ENCODE data around the gene CDYL2.
A peak's percentile ranks its signal among the peaks of the same experiment; 100 is the strongest.
"Not testable (repeated sequence)": the region's sequence is repeated elsewhere in the genome, so short reads cannot be mapped to it uniquely, and the experiment has no call there.

CDYL2 gene

DNA sequence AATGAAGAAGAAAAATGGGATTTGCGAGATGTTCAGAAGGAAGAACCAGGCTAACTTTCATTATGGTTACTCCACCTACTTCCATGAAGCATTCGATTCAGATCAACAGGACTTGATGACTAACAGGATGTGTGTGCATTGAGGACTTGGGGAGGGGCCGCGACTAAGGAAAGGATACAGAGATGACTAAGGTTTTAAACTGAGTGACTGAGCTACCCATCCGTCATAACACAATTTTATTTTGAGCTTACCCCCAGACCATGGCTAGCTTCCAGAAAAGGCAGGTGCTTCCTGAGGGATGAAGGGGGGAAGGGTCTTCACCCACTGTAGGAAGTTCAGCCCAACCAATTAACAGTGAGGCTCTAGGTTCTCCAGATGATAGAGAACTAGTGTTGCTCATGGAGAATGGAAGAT, 2.5 kb upstream of the CDYL2 start:
- Histone ChIP-seq H3K9me3 (ENCODE audit: insufficient read depth, low read depth, low read length) (no peaks in the 10 kb centered on the region), H3K27ac (ENCODE audit: low read length) (no peak overlapping the region), H3K4me1 (ENCODE audit: insufficient read depth, low read length) (no peaks in the 10 kb centered on the region), H3K27me3 (ENCODE audit: insufficient read depth, low read length) (peaks cover 61% of the 10 kb centered on the region), H3K4me3 (ENCODE audit: low read length) (no peak overlapping the region), H3K36me3 (ENCODE audit: insufficient read depth, low read depth, low read length) (no peaks in the 10 kb centered on the region), H3K9ac (ENCODE audit: low read depth, low read length) (no peak overlapping the region)

DNA sequence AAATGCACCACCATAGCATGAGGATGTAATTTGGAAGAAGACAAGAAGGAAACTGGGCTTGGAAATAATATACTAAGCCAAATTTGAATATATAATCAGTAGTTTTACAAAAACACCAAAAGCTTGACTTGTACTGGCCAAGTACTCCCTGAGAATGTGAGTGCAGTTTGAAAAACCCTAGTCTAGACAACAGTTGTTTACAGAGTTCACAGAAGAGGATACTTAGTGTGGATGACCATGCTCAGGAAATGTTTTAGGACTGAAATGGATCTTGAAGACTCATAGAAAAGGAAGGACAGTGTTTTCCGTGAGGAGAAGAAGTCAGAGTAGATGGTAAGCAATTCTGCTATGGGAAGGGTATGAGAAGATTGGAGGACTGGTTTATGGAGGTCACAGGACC, 1.9 kb upstream of the CDYL2 start:
- no peaks in the 10 kb centered on the region for H3K36me3 ChIP-seq (ENCODE audit: insufficient read depth, low read depth, low read length)
- no peak overlapping the region for H3K4me3 ChIP-seq (ENCODE audit: low read length)
- H3K27me3 ChIP-seq (ENCODE audit: insufficient read depth, low read length), result peaks cover 63% of the 10 kb centered on the region
- no peak overlapping the region for H3K27ac ChIP-seq (ENCODE audit: low read length)
- H3K4me1 ChIP-seq (ENCODE audit: insufficient read depth, low read length), result no peaks in the 10 kb centered on the region
- H3K9me3 ChIP-seq (ENCODE audit: insufficient read depth, low read depth, low read length), result no peaks in the 10 kb centered on the region
- H3K9ac ChIP-seq (ENCODE audit: low read depth, low read length), result no peak overlapping the region

DNA sequence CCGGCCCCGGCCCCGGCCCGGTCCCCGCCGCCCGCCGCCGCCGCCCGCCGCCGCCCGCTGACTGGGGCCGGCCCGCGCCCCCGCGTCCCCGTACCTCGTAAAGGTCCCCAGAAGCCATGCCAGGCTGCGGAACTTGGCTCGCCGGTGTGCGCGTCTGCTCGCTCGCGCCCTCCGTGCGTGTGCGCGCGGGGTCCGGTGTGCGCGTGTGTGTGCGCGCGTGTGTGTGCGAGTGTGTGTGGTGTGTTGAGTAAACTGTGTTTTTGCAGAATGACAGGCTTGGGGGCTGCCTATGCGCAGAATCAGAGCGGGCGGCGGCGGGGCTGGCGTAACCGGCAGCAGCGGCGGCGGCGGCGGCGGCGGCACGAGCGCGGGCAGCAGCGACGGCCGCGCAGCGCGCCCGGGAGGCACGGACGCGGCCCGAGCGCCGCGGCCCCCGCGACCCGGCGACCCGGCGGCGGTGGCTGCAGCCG, 307 bp downstream of the CDYL2 start:
- no peaks in the 10 kb centered on the region for H3K9me3 ChIP-seq (ENCODE audit: insufficient read depth, low read depth, low read length)
- H3K9ac ChIP-seq (ENCODE audit: low read depth, low read length), result no peak overlapping the region
- peaks cover 54% of the 10 kb centered on the region for H3K27me3 ChIP-seq (ENCODE audit: insufficient read depth, low read length)
- H3K36me3 ChIP-seq (ENCODE audit: insufficient read depth, low read depth, low read length), result no peaks in the 10 kb centered on the region
- no peaks in the 10 kb centered on the region for H3K4me1 ChIP-seq (ENCODE audit: insufficient read depth, low read length)
- H3K4me3 ChIP-seq (ENCODE audit: low read length), result peak overlapping the region; percentile 62
- H3K27ac ChIP-seq (ENCODE audit: low read length), result no peak overlapping the region

DNA sequence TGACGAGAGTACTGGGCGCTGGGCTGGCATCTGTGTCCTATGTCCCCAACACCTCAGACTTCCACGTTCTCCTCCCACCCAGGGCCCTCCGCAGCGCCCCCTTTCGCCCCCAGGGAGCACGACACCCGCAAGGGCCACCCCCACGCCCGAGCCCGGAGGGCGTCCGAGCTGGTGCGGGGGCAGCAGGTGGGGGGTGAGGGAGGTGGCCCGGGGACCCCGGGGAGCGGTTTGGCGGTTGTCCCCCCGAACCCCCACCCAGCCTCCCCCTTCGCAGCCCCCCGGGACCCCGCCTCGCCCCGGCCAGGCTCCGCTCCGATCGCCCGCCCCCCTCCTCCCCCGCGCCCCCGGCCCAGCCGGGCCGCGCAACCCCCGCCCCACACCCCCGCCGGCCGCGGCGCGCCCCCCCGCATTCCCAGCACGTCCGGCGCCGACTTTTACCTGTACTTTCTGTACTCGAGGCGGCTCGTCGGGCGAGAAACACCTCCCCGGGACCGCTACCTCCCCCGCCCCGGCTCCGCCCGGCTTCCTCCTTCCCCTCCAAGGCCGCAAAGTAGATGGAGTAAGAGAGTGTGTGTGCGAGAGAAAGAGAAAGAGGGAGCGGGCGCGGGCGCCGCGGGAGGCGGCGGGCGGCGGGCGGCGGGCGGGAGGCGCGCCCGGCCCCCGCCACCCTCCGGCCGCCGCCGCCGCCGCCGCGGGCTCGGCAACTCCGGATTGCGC, 901 bp downstream of the CDYL2 start:
- peak overlapping the region; percentile 53; the same call in 1 of the 2 replicates for H3K4me3 ChIP-seq (ENCODE audit: low read length)

DNA sequence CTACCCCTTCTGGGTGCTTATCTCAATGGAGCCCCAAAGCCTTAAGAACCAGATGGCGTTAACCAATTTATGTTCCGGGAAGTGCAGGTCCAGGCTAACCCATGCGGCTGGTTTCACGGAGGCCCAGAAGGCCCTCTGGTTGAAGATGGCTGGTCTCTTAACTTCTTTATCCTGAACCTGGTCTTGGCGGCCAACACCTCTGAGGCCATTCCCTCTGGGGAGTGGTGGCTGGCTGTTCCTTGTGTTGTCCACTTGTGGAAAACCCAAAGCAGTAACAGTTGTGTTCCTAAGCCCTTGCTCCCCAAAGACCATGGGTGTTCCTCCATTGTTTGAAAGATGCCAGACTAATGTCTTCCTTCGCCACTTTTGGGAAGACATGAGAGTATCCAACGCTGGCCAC, 1.5 kb downstream of the CDYL2 start:
- no peaks in the 10 kb centered on the region for H3K4me1 ChIP-seq (ENCODE audit: insufficient read depth, low read length)
- peaks cover 48% of the 10 kb centered on the region for H3K27me3 ChIP-seq (ENCODE audit: insufficient read depth, low read length)
- H3K9ac ChIP-seq (ENCODE audit: low read depth, low read length), result no peak overlapping the region

More for the DNA sequence above, 901 bp downstream of the CDYL2 start:
- H3K4me1 ChIP-seq (ENCODE audit: insufficient read depth, low read length), result no peaks in the 10 kb centered on the region
- no peak overlapping the region for H3K27ac ChIP-seq (ENCODE audit: low read length)
- no peaks in the 10 kb centered on the region for H3K9me3 ChIP-seq (ENCODE audit: insufficient read depth, low read depth, low read length)
- H3K27me3 ChIP-seq (ENCODE audit: insufficient read depth, low read length), result peaks cover 51% of the 10 kb centered on the region
- H3K36me3 ChIP-seq (ENCODE audit: insufficient read depth, low read depth, low read length), result no peaks in the 10 kb centered on the region
- H3K9ac ChIP-seq (ENCODE audit: low read depth, low read length), result no peak overlapping the region

DNA sequence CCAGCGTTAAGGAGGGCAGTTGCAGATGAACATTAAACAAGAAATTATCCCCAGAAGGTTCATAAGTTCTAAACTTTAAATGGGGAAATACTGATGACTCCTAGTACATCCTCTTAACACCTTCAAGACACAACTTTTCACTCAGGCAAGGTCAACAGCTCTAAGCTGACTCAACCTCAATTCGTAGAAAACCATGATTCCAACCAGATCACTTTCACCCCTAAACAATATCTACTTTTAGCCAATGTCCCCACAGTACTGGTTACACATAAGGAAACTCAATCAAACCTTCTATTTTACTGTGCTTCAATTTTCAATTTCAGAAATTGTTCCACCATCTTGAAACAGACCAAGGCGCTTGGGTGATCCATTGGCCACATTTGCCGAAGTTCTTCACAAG, 2.3 kb downstream of the CDYL2 start:
- H3K9ac ChIP-seq (ENCODE audit: low read depth, low read length), result no peak overlapping the region
- H3K4me3 ChIP-seq (ENCODE audit: low read length), result no peak overlapping the region
- no peaks in the 10 kb centered on the region for H3K36me3 ChIP-seq (ENCODE audit: insufficient read depth, low read depth, low read length)
- no peaks in the 10 kb centered on the region for H3K9me3 ChIP-seq (ENCODE audit: insufficient read depth, low read depth, low read length)
- peaks cover 40% of the 10 kb centered on the region for H3K27me3 ChIP-seq (ENCODE audit: insufficient read depth, low read length)
- H3K27ac ChIP-seq (ENCODE audit: low read length), result no peak overlapping the region
- H3K4me1 ChIP-seq (ENCODE audit: insufficient read depth, low read length), result no peaks in the 10 kb centered on the region

More for the DNA sequence above, 1.5 kb downstream of the CDYL2 start:
- Histone ChIP-seq H3K9me3 (ENCODE audit: insufficient read depth, low read depth, low read length) (no peaks in the 10 kb centered on the region), H3K27ac (ENCODE audit: low read length) (no peak overlapping the region), H3K4me3 (ENCODE audit: low read length) (peak overlapping the region; percentile 53; the same call in 1 of the 2 replicates), H3K36me3 (ENCODE audit: insufficient read depth, low read depth, low read length) (no peaks in the 10 kb centered on the region)

DNA sequence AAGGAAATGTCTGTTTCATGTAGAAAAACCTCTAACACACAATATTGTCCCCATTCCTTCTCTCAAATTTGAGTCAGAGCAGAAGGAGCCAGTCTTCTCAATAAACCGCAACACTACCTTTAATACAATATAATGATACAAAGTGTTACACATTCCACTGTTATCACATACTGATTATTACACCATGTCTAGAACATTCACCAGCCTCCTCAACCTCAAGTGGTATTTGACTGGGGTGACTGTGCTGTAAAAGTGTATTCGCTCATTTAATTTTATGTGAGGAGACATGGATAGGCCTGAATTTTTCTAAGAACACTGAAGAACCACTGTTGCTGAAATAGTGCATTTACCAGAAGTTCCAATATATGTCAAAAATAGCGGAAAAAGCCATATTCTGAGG, 10.3 kb downstream of the CDYL2 start:
- Histone ChIP-seq H3K27ac (ENCODE audit: low read length) (no peak overlapping the region), H3K4me3 (ENCODE audit: low read length) (no peak overlapping the region), H3K27me3 (ENCODE audit: insufficient read depth, low read length) (no peaks in the 10 kb centered on the region), H3K9me3 (ENCODE audit: insufficient read depth, low read depth, low read length) (no peaks in the 10 kb centered on the region), H3K9ac (ENCODE audit: low read depth, low read length) (no peak overlapping the region), H3K4me1 (ENCODE audit: insufficient read depth, low read length) (no peaks in the 10 kb centered on the region; the same call in 1 of the 2 replicates), H3K36me3 (ENCODE audit: insufficient read depth, low read depth, low read length) (no peaks in the 10 kb centered on the region)

DNA sequence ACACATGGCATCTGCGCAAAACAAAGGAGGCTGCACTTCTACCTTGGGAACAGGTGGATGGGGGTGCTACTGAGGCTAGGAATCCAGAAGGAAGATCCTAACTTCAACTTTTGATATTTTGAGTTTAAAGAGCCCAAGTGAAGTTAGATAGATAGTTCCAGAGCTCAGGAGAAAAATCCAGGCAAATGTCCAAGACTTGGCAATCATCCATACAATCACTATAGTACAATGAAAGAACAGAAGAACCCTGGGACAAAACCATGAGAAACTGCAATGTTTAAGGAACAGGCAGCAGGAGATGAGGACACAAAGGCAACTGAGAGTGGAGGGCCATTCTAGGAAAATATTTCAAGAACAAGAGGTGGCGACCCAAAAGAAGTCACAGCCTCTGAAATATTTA, 12.4 kb downstream of the CDYL2 start:
- no peak overlapping the region for H3K4me3 ChIP-seq (ENCODE audit: low read length)
- H3K27me3 ChIP-seq (ENCODE audit: insufficient read depth, low read length), result no peaks in the 10 kb centered on the region
- H3K9me3 ChIP-seq (ENCODE audit: insufficient read depth, low read depth, low read length), result no peaks in the 10 kb centered on the region
- no peaks in the 10 kb centered on the region for H3K36me3 ChIP-seq (ENCODE audit: insufficient read depth, low read depth, low read length)
- peaks cover 12% of the 10 kb centered on the region for H3K4me1 ChIP-seq (ENCODE audit: insufficient read depth, low read length)
- H3K9ac ChIP-seq (ENCODE audit: low read depth, low read length), result no peak overlapping the region
- no peak overlapping the region for H3K27ac ChIP-seq (ENCODE audit: low read length)

DNA sequence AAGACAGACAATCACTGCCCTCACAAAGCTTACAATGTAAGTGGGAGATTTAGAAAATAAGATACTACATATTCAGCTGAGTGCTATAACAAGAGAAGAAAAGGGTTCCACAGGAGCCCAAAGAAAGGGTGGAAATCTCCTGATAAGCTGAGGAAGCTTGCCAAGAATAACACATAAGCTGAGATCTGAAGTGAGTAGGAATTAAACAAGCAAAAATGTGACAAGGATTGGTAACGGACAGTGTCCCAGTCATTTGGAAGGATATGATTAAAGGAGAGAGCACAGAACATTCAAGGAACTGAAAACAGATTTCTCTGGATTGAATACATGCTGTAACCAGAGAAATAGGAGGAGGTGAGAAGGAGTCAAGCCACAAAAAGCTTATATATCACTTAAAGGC, 13.0 kb downstream of the CDYL2 start:
- H3K9me3 ChIP-seq (ENCODE audit: insufficient read depth, low read depth, low read length), result no peaks in the 10 kb centered on the region
- peaks cover 12% of the 10 kb centered on the region for H3K4me1 ChIP-seq (ENCODE audit: insufficient read depth, low read length)
- H3K4me3 ChIP-seq (ENCODE audit: low read length), result no peak overlapping the region
- no peak overlapping the region for H3K27ac ChIP-seq (ENCODE audit: low read length)
- no peaks in the 10 kb centered on the region for H3K27me3 ChIP-seq (ENCODE audit: insufficient read depth, low read length)
- no peak overlapping the region for H3K9ac ChIP-seq (ENCODE audit: low read depth, low read length)
- no peaks in the 10 kb centered on the region for H3K36me3 ChIP-seq (ENCODE audit: insufficient read depth, low read depth, low read length)

DNA sequence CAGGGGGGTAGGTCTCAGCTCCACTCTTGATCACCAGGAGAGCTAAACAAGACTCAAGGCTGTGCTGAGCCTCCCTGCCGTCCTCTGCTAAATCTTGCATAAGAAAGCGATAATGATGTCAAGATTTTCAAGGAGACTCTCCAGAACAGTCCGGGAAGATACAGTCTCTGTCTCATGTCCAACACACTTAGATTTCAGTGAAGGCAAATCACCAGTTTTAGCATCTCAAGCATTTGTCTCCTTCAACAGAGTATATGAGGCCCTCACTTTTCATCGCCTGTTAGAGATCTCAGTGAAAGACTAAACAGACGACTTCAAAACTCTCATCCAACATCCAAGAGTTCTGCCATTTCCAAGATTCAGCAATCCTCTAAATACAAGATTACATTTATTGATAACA, 13.6 kb downstream of the CDYL2 start:
- Histone ChIP-seq H3K27ac (ENCODE audit: low read length) (no peak overlapping the region), H3K9me3 (ENCODE audit: insufficient read depth, low read depth, low read length) (no peaks in the 10 kb centered on the region), H3K9ac (ENCODE audit: low read depth, low read length) (no peak overlapping the region), H3K4me3 (ENCODE audit: low read length) (no peak overlapping the region), H3K27me3 (ENCODE audit: insufficient read depth, low read length) (no peaks in the 10 kb centered on the region), H3K36me3 (ENCODE audit: insufficient read depth, low read depth, low read length) (no peaks in the 10 kb centered on the region), H3K4me1 (ENCODE audit: insufficient read depth, low read length) (peaks cover 12% of the 10 kb centered on the region)

DNA sequence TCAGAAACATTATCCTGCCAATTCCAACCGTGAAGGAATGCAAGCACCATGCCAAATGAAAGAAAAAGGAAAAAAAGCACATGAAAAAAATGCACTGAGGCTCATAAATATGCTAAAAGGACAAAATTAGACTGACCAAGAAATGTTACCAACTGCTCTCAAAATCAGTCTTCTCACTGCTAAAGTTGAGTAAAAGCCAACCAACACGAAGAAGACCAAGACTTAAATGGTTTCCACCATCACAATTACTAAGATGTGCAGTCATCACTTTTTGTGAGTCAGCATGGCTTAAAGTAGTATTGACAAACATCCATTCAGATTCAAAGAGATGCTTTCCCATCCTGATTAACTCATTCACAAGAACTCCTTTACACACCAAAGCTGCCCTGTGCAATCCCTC, 16.4 kb downstream of the CDYL2 start:
- no peaks in the 10 kb centered on the region for H3K36me3 ChIP-seq (ENCODE audit: insufficient read depth, low read depth, low read length)
- H3K9me3 ChIP-seq (ENCODE audit: insufficient read depth, low read depth, low read length), result peaks cover 3% of the 10 kb centered on the region; the same call in 1 of the 2 replicates
- H3K4me3 ChIP-seq (ENCODE audit: low read length), result no peak overlapping the region
- H3K4me1 ChIP-seq (ENCODE audit: insufficient read depth, low read length), result peaks cover 12% of the 10 kb centered on the region
- H3K27ac ChIP-seq (ENCODE audit: low read length), result no peak overlapping the region
- H3K9ac ChIP-seq (ENCODE audit: low read depth, low read length), result no peak overlapping the region
- no peaks in the 10 kb centered on the region for H3K27me3 ChIP-seq (ENCODE audit: insufficient read depth, low read length)

DNA sequence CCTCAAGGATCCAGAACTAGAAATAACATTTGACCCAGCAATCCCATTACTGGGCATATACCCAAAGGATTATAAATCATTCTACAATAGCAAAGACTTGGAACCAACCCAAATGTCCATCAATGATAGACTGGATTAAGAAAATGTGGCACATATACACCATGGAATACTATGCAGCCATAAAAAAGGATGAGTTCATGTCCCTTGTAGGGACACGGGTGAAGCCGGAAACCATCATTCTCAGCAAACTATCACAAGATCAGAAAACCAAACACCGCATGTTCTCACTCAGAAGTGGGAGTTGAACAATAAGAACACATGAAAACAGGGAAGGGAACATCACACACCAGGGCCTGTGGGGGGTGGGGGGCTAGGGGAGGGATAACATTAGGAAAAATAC, 17.8 kb downstream of the CDYL2 start:
- H3K27me3 ChIP-seq (ENCODE audit: insufficient read depth, low read length); H3K36me3 ChIP-seq (ENCODE audit: insufficient read depth, low read depth, low read length); H3K27ac ChIP-seq (ENCODE audit: low read length); H3K9me3 ChIP-seq (ENCODE audit: insufficient read depth, low read depth, low read length); H3K9ac ChIP-seq (ENCODE audit: low read depth, low read length); H3K4me3 ChIP-seq (ENCODE audit: low read length): not testable (repeated sequence)
- peaks cover 12% of the 10 kb centered on the region for H3K4me1 ChIP-seq (ENCODE audit: insufficient read depth, low read length)

Data from iPS-20b (cell line).